H1 (cell line): ENCODE measurements around the gene PEAK1. TPM values are rescaled to one million over a fixed set of nuclear protein-coding genes. Genes with fewer than 3 reads are reported as not detected.

Source experiments
- CTCF ChIA-PET: fragments of 300-600 bp; sonication (Branson Sonifier 250); formaldehyde crosslinking; loops from one replicate; lab custom pipeline; 2021; ENCODE audit not compliant: partially characterized antibody; lab: Charles Lee
- POLR2A ChIA-PET: fragments of 300-600 bp; sonication (Branson Sonifier 250); formaldehyde crosslinking; loops from one replicate; lab custom pipeline; 2021; ENCODE audit warnings: inconsistent platforms; ENCODE audit not compliant: partially characterized antibody; lab: Charles Lee
- DNase-seq, 2 experiments: peaks; one replicate each; pipeline versions ENCODE4 v3.0.0 to v3.0.0-alpha.2; 2010 to 2022; ENCODE audit warnings: low spot score in 2 of 2, low read depth in 1 of 2, mixed read lengths in 1 of 2
- FAIRE-seq: peaks from 2 replicates; lab custom pipeline; 2011; peaks lifted over from hg19 to GRCh38; lab: Jason Lieb, UNC
- H2AFZ ChIP-seq: 2 replicates; pipeline ENCODE4 v1.8.1; 2012; ENCODE audit warnings: low read length, inconsistent platforms
- H2AK5ac ChIP-seq: 2 replicates; pipeline ENCODE4 v1.6.1; 2013; ENCODE audit warnings: low read depth, low read length
- H2BK120ac ChIP-seq: replicated peaks from 2 replicates; pipeline ENCODE3; 2013; ENCODE audit warnings: low read depth, low read length, inconsistent platforms
- H2BK12ac ChIP-seq: 2 replicates; pipeline ENCODE4 v1.6.1; 2013; ENCODE audit warnings: low read depth, low read length
- H2BK15ac ChIP-seq: 2 replicates; pipeline ENCODE4 v1.6.1; 2013; ENCODE audit warnings: low read length
- H2BK20ac ChIP-seq: 2 replicates; pipeline ENCODE4 v1.6.1; 2013; ENCODE audit warnings: low read length
- H2BK5ac ChIP-seq: 2 replicates; pipeline ENCODE4 v1.6.1; 2013; ENCODE audit warnings: low read depth, low read length
- H3K14ac ChIP-seq: 2 replicates; pipeline ENCODE4 v1.6.1; 2013; ENCODE audit warnings: inconsistent platforms; ENCODE audit not compliant: insufficient read length
- H3K18ac ChIP-seq: 2 replicates; pipeline ENCODE4 v1.6.1; 2013; ENCODE audit warnings: low read length; ENCODE audit errors: extremely low read depth
- H3K23ac ChIP-seq: 2 replicates; pipeline ENCODE4 v1.6.1; 2013; ENCODE audit warnings: inconsistent platforms; ENCODE audit not compliant: insufficient read length
- H3K23me2 ChIP-seq: 2 replicates; pipeline ENCODE4 v1.6.1; 2013; ENCODE audit warnings: low read depth, low read length
- H3K27ac ChIP-seq: 2 replicates; pipeline ENCODE4 v1.6.1; 2011; ENCODE audit warnings: low read depth, low read length, inconsistent platforms
- H3K27me3 ChIP-seq, 4 experiments: replicated peaks in 1 of 4; 1 replicate in 1 of 4; 2 replicates in 3 of 4; pipeline versions ENCODE4 v1.6.1 to v1.8.1; 2011 to 2013; ENCODE audit warnings: low read length in 3 of 4, mild to moderate bottlenecking in 3 of 4, inconsistent platforms in 2 of 4, mixed read lengths in 2 of 4, moderate library complexity in 1 of 4; ENCODE audit not compliant: control insufficient read depth in 3 of 4, insufficient read depth in 3 of 4; ENCODE audit errors: extremely low read depth in 1 of 4
- H3K36me3 ChIP-seq, 4 experiments: 2 replicates each; pipeline versions ENCODE4 v1.6.1 to v1.8.1; 2011 to 2013; ENCODE audit warnings: mild to moderate bottlenecking in 4 of 4, low read length in 3 of 4, moderate library complexity in 2 of 4, control low read depth in 1 of 4, inconsistent platforms in 1 of 4; ENCODE audit not compliant: insufficient read depth in 4 of 4, control insufficient read depth in 2 of 4
- H3K4ac ChIP-seq: replicated peaks from 2 replicates; pipeline ENCODE3; 2013; ENCODE audit warnings: low read length, low read depth, mixed read lengths, inconsistent platforms; ENCODE audit not compliant: insufficient read length
- H3K4me1 ChIP-seq, 4 experiments: replicated peaks in 1 of 4; 1 replicate in 1 of 4; 2 replicates in 3 of 4; pipeline versions ENCODE4 v1.6.1 to v1.8.1; 2011 to 2013; ENCODE audit warnings: low read length in 3 of 4, inconsistent platforms in 2 of 4, mixed read lengths in 1 of 4; ENCODE audit not compliant: insufficient read depth in 4 of 4, control insufficient read depth in 3 of 4
- H3K4me2 ChIP-seq, 2 experiments: 2 replicates each; pipeline versions ENCODE4 v1.6.1 to v1.8.1; 2011 to 2013; ENCODE audit warnings: low read depth in 2 of 2, low read length in 2 of 2, control low read depth in 1 of 2, inconsistent platforms in 1 of 2, mild to moderate bottlenecking in 1 of 2; ENCODE audit not compliant: insufficient read depth in 1 of 2
- H3K4me3 ChIP-seq, 4 experiments: fragments of 200-600, 300-600 bp in 1 of 4; sonication (generic), shearing (Covaris generic), sonication (Bioruptor Twin) in 1 of 4; 2 replicates each; pipeline versions ENCODE4 v1.5.1 to v1.8.1; 2011 to 2016; ENCODE audit warnings: low read length in 4 of 4, low read depth in 3 of 4, control low read depth in 2 of 4, inconsistent platforms in 2 of 4, mild to moderate bottlenecking in 2 of 4, mixed read lengths in 1 of 4, moderate library complexity in 1 of 4; ENCODE audit not compliant: insufficient read depth in 2 of 4; ENCODE audit errors: extremely low read depth in 1 of 4
- H3K56ac ChIP-seq: replicated peaks from 2 replicates; pipeline ENCODE3; 2013; ENCODE audit warnings: low read depth, mild to moderate bottlenecking, mixed read lengths, low read length, inconsistent platforms; ENCODE audit not compliant: insufficient read length
- H3K79me1 ChIP-seq: 2 replicates; pipeline ENCODE4 v1.6.1; 2013; ENCODE audit warnings: low read depth, low read length, control low read depth
- H3K79me2 ChIP-seq, 2 experiments: 2 replicates each; pipeline versions ENCODE4 v1.6.1 to v1.8.1; 2012 to 2013; ENCODE audit warnings: low read length in 2 of 2, mild to moderate bottlenecking in 2 of 2, inconsistent platforms in 1 of 2; ENCODE audit not compliant: insufficient read depth in 2 of 2, control insufficient read depth in 1 of 2
- H3K9ac ChIP-seq, 4 experiments: replicated peaks in 1 of 4; 1 replicate in 1 of 4; 2 replicates in 3 of 4; pipeline versions ENCODE4 v1.6.1 to v1.8.1; 2011 to 2013; ENCODE audit warnings: low read depth in 3 of 4, low read length in 3 of 4, control low read depth in 2 of 4, mild to moderate bottlenecking in 2 of 4, moderate library complexity in 2 of 4, inconsistent platforms in 1 of 4; ENCODE audit errors: extremely low read depth in 1 of 4
- H3K9me3 ChIP-seq, 2 experiments: 2 replicates each; pipeline versions ENCODE4 v1.6.1 to v1.8.1; 2012 to 2013; ENCODE audit warnings: mild to moderate bottlenecking in 2 of 2, moderate library complexity in 2 of 2, control low read depth in 1 of 2, inconsistent platforms in 1 of 2, low read depth in 1 of 2, low read length in 1 of 2, mixed read lengths in 1 of 2; ENCODE audit not compliant: insufficient read depth in 2 of 2
- H4K20me1 ChIP-seq, 2 experiments: replicated peaks in 1 of 2; 2 replicates each; pipeline versions ENCODE3 to v1.8.1; 2011 to 2013; ENCODE audit warnings: inconsistent platforms in 2 of 2, low read length in 2 of 2, mild to moderate bottlenecking in 1 of 2; ENCODE audit not compliant: insufficient read depth in 2 of 2, control insufficient read depth in 1 of 2
- H4K5ac ChIP-seq: 2 replicates; pipeline ENCODE4 v1.6.1; 2013; ENCODE audit warnings: low read length, low read depth, mixed read lengths, inconsistent platforms; ENCODE audit not compliant: insufficient read length
- H4K8ac ChIP-seq: 2 replicates; pipeline ENCODE4 v1.8.0; 2013; ENCODE audit warnings: mild to moderate bottlenecking, moderate library complexity, low read length, inconsistent platforms; ENCODE audit not compliant: insufficient read depth; ENCODE audit errors: extremely low read depth
- H4K91ac ChIP-seq: replicated peaks from 2 replicates; pipeline ENCODE3; 2013; ENCODE audit warnings: low read length, mixed read lengths, inconsistent platforms; ENCODE audit not compliant: insufficient read length
- WGBS, 2 experiments: shearing (Covaris generic) in 1 of 2; methylation state at CpG; one replicate each; pipeline versions ENCODE4 v1.1.6 to v1.1.7; 2013 to 2015; ENCODE audit warnings: low lambda C conversion rate in 2 of 2, mixed read lengths in 2 of 2, inconsistent platforms in 1 of 2, low coverage in 1 of 2, missing lambda C conversion rate in 1 of 2; ENCODE audit not compliant: insufficient replicate concordance in 2 of 2, insufficient coverage in 1 of 2, insufficient read length in 1 of 2; ENCODE audit errors: extremely low coverage in 1 of 2, missing lambda C conversion rate in 1 of 2; 5-methylcytosine and 5-hydroxymethylcytosine counted together
- polyA plus RNA-seq, 7 experiments: library from polyadenylated mRNA; depleted of rRNA in 3 of 7; stranded (reverse) in 5 of 7; unstranded in 2 of 7; fragments of >200 nt in 5 of 7; fragments of 200-250 nt in 2 of 7; gene quantifications; 1 replicate in 5 of 7; 2 replicates in 1 of 7; 4 replicates in 1 of 7; pipeline versions ENCODE4 v1.2.1 to v1.2.3, GENCODE V29; 2011 to 2013; ENCODE audit warnings: missing spikeins in 2 of 7, mixed read lengths in 2 of 7
- total RNA-seq: library from RNA; stranded (reverse); fragmentation: NEBNext Ultra II Directional; extraction: Animal tissue kit (Norgen Biotek cat#: 25700); gene quantifications from 2 replicates; pipeline ENCODE4 v1.2.1, GENCODE V29; 2021

Gene PEAK1
- total and polyA plus RNA-seq, 2 of the 8 experiments (the other 6 are each of a cell fraction or from before 2014, with no cell fraction given): 8.8 to 44.8 TPM

DNA sequence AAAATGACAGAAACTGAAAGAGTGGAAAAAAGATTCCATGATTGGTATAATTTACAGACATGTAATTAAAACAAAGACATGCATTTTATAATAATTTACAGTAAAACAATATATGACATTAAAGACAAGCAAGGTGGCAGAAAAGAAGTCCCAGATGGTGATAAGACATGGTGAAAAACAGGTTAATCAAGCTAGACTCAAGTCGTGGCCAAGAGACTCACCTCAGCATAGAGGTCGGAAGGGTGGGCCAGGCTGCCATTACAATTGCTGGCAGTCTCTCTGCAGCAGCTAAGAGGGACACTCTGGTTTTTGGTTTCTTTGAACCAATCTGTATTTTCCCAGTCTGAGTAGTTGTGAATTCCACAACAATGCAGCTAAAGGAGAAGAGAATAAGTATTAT is 367.3 kb downstream of the PEAK1 start:
- Histone ChIP-seq H3K14ac (no peak overlapping the region), H3K4ac (no peak overlapping the region), H4K91ac (no peak overlapping the region), H3K23me2 (no peaks in the 10 kb centered on the region), H3K27ac (no peak overlapping the region), H3K23ac (no peak overlapping the region), H2BK12ac (no peak overlapping the region), H3K4me3 (no peak overlapping the region), H3K79me1 (no peaks in the 10 kb centered on the region), H4K8ac (no peak overlapping the region), H2BK120ac (no peak overlapping the region), H2BK5ac (no peak overlapping the region), H3K36me3 (peaks cover 0 to 15% (median 9%) of the 10 kb centered on the region in 4 experiments; a peak in 6 of 8 replicates), H2AFZ (no peak overlapping the region), H4K20me1 (peaks cover 1 to 6% of the 10 kb centered on the region in 2 experiments), H2BK15ac (no peak overlapping the region), H3K4me1 (peaks cover 0 to 5% (median 2%) of the 10 kb centered on the region in 4 experiments; a peak in 3 of 7 replicates), H3K4me2 (no peak overlapping the region), H3K56ac (no peak overlapping the region), H3K9me3 (no peaks in the 10 kb centered on the region), H4K5ac (no peak overlapping the region), H3K79me2 (peaks cover 0 to 16% of the 10 kb centered on the region in 2 experiments; a peak in 2 of 4 replicates), H2AK5ac (no peak overlapping the region), H2BK20ac (no peak overlapping the region), H3K9ac (no peak overlapping the region), H3K18ac (no peak overlapping the region), H3K27me3 (no peaks in the 10 kb centered on the region)
- ChIA-PET POLR2A (interaction anchor here (1.3 to 1.6 kb wide), 2 partner anchors 10 to 23 kb away, joined by 3 read pairs; no protein-coding TSS in a partner anchor), CTCF (interaction anchor here (0.7 to 3.6 kb wide), 2 partner anchors 18 to 29 kb away, joined by 3 to 27 read pairs; no protein-coding TSS in a partner anchor)
- FAIRE-seq (no peak), DNase-seq (no peak)
- 84% methylated on average over 2 of the region's 2 CpGs; no CpG with 5 or more reads in 1 of the 2 experiments for WGBS, 2 experiments
